ENCODE results near the gene ACTA2.

DNA sequence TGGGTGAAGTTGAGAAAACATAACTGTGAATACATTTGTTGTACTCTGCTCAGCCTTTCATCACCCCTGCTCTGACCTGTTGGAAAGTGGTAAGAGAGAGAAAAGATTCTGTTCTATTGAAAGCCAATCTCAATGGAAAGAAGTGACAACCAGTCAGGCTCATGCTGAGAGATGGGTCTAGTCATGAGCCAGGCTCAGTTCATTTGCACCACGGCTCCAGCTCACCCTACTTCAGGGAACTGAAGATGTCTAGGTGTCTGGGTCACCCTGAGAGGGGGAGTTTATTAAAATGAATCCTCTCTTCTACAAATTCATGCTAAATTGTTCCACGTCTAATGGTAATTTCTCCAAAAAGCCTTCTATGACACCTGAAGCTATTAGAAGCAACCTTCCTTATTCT, 25.9 kb upstream of the ACTA2 start:
- no peak for TF ChIP-seq CTCF (IDR thresholded peaks at IDR 0.05)
- no peak for TF ChIP-seq POLR2A (IDR thresholded peaks at IDR 0.05)

Data from tibial nerve (tissue), 3 donors.